Measurements from ENCODE around the gene KDM1A.

KDM1A gene

GRCh38 chr1:23039308-23039826, 20.1 kb downstream of the KDM1A start (continued):
- TF ChIP-seq KLF7 (tag by site-specific recombination; IDR thresholded peaks at IDR 0.05; ENCODE audit: borderline replicate concordance) (no peak; the same call in 1 of the 2 replicates), ZNF658 (tag by site-specific recombination; IDR thresholded peaks at IDR 0.05) (no peak), ZNF707 (tag by site-specific recombination; IDR thresholded peaks at IDR 0.05) (no peak), BCL11A (tag by site-specific recombination; IDR thresholded peaks at IDR 0.05; ENCODE audit: low read depth) (no peak), ZNF16 (tag by site-specific recombination; IDR thresholded peaks at IDR 0.05; ENCODE audit: low read depth) (no peak), ZNF645 (tag by site-specific recombination; IDR thresholded peaks at IDR 0.05) (no peak)

- Histone ChIP-seq H3K27ac (ENCODE audit: extremely low read depth, low read depth, low read length) (no peak overlapping the region), H3K36me3 (ENCODE audit: control insufficient read depth in 2 of 2, insufficient read depth in 1 of 2, low read length in 2 of 2) (peaks cover 0 to 8% of the 10 kb centered on the region in 2 experiments; a peak in 1 of 3 replicates), H3K4me1 (ENCODE audit: control insufficient read depth, insufficient read depth, low read length) (peaks cover 17% of the 10 kb centered on the region), H3K4me3 (ENCODE audit: low read depth, low read length) (no peak overlapping the region), H3K9me3 (ENCODE audit: control insufficient read depth, insufficient read depth, low read depth, low read length) (no peaks in the 10 kb centered on the region)
- 0 out of 2 replicates have a peak, but pooled peaks have one; percentile 25 for TF ChIP-seq ZNF394 (tag by site-specific recombination; IDR thresholded peaks at IDR 0.05; ENCODE audit: borderline replicate concordance)
- no peak for TF ChIP-seq PATZ1 (tag by site-specific recombination; IDR thresholded peaks at IDR 0.05)
- no peak for TF ChIP-seq ZFP37 (tag by site-specific recombination; IDR thresholded peaks at IDR 0.05)
- ChIA-PET CTCF (interaction anchor here (1.0 to 1.6 kb wide), 2 partner anchors 9 to 144 kb away, joined by 3 to 4 read pairs; no protein-coding TSS in a partner anchor), POLR2A (no interaction called here)
Observed at GRCh38 chr1:23040509-23040908, 21.2 kb downstream of the KDM1A start.

- Histone ChIP-seq H3K4me3 (ENCODE audit: low read depth, low read length) (no peak overlapping the region), H3K9me3 (ENCODE audit: control insufficient read depth, insufficient read depth, low read depth, low read length) (no peaks in the 10 kb centered on the region), H3K4me1 (ENCODE audit: control insufficient read depth, insufficient read depth, low read length) (peaks cover 5% of the 10 kb centered on the region), H3K27ac (ENCODE audit: extremely low read depth, low read depth, low read length) (no peak overlapping the region), H3K36me3 (ENCODE audit: control insufficient read depth in 2 of 2, insufficient read depth in 1 of 2, low read length in 2 of 2) (peaks cover 0 to 8% of the 10 kb centered on the region in 2 experiments; a peak in 2 of 3 replicates)
- POLR2A ChIA-PET, result no interaction called here
- CTCF ChIA-PET, result interaction anchor here (0.9 to 1.5 kb wide), 2 partner anchors 12 to 55 kb away, joined by 4 read pairs; no protein-coding TSS in a partner anchor
- no peak for TF ChIP-seq ZBTB1 (tag by site-specific recombination; IDR thresholded peaks at IDR 0.05)
- TF ChIP-seq ZSCAN18 (tag by site-specific recombination; IDR thresholded peaks at IDR 0.05), result no peak
- no peak for TF ChIP-seq ZNF626 (tag by site-specific recombination; IDR thresholded peaks at IDR 0.05)
- TF ChIP-seq GLIS2 (tag by site-specific recombination; IDR thresholded peaks at IDR 0.05), result no peak
- no peak for TF ChIP-seq ZNF366 (tag by site-specific recombination; conservative IDR thresholded peaks at IDR 0.05)
- no peak for TF ChIP-seq ZNF138 (tag by site-specific recombination; IDR thresholded peaks at IDR 0.05; ENCODE audit: borderline replicate concordance)
- no peak for TF ChIP-seq ATF2 (tag by site-specific recombination; IDR thresholded peaks at IDR 0.05; ENCODE audit: low read depth)
- no peak for TF ChIP-seq ZNF157 (tag by site-specific recombination; IDR thresholded peaks at IDR 0.05)
- TF ChIP-seq ZNF830 (tag by site-specific recombination; IDR thresholded peaks at IDR 0.05; ENCODE audit: low read depth), result no peak
- TF ChIP-seq ZNF398 (tag by site-specific recombination; IDR thresholded peaks at IDR 0.05), result no peak
- TF ChIP-seq KLF8 (tag by site-specific recombination; IDR thresholded peaks at IDR 0.05), result no peak
- TF ChIP-seq GLIS1 (tag by site-specific recombination; IDR thresholded peaks at IDR 0.05), result no peak
- TF ChIP-seq ZNF404 (tag by site-specific recombination; IDR thresholded peaks at IDR 0.05), result no peak
- no peak for TF ChIP-seq ZNF837 (tag by site-specific recombination; IDR thresholded peaks at IDR 0.05)
- TF ChIP-seq ZNF776 (tag by site-specific recombination; IDR thresholded peaks at IDR 0.05; ENCODE audit: borderline replicate concordance), result no peak
Observed at GRCh38 chr1:23044035-23044434, 24.8 kb downstream of the KDM1A start.

All from HEK293 (cell line).